GM21528 (cell line): ENCODE measurements around the gene FAM149A.

ENCODE experiments used
- ATAC-seq: cut with Tn5 transposase; IDR thresholded peaks from one replicate; pipeline ENCODE4 v1.9.1; 2021; ENCODE audit warnings: mild to moderate bottlenecking, moderate library complexity; ENCODE audit not compliant: unreplicated experiment, low FRiP score

The FAM149A gene

GRCh38 chr4:186200516-186200915, 96.0 kb downstream of the FAM149A start:
- no peak for ATAC-seq

- no peak for ATAC-seq
These were observed 96.5 kb downstream of the FAM149A start for GRCh38 chr4:186201010-186201409.

GRCh38 chr4:186201535-186202230, 97.2 kb downstream of the FAM149A start:
- ATAC-seq: peak; percentile 75

DNA sequence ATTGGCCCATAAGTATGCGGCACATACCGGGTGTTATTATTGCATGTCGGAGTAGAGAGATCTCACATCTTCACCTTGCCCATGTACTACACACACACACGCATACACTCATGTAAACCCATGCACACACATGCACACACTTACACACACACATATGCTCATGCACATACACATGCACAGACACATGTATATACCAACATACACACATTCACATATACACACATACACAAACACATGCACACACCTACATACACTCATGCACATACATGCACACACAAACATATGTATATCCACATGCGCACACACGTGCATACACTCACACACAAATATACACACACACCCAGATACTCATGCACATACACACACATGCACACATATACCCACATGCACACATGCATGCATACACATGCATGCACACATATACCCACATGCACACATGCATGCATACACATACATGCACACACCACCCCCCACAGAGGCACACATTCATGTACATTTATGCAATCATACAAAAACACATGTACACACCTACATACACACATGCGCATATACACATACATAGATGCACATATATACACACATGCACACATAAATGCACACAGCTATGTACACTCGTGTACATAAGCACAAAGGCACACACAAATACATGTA, 98.1 kb downstream of the FAM149A start:
- no peak for ATAC-seq

DNA sequence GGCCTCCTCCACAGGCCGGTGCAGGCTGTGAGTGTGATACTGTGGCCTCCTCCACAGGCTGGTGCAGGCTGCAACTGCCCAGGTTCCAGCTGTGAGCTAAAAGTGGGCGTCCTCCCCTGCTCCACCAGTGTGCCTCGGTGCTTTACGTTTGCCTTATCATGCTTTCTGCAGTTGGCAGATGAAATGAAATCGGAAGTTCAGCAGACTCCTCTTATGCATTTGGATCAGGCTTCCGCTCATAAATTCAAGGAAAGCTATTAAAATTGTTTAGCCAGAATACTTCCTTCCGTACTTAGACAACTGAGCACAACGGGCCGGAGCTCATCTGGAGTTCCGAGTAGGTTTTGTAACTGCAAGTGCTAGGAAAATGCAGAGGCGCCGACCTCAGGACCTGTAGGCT, 98.9 kb downstream of the FAM149A start:
- no peak for ATAC-seq

- ATAC-seq: peak; percentile 47
These were observed 99.6 kb downstream of the FAM149A start for GRCh38 chr4:186204103-186204559.

DNA sequence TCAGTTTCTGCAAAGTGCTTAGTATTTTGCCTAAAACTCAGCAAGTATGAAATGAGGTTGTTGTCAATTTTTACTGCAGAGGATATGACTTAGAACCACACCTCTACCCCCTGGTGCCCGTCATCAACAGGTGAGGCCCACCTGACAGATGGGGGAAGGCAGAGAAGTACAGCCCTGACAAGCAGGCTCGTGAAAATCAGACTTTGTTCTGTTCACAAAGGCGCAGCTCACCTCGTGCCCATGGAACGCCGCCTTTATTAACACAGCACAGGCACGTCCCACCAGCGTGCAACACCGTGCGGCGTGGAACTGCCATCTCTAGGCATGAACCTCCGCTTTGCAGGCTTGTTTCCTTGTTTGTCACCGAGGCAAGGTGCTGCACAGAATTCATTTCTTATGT, 100.2 kb downstream of the FAM149A start:
- no peak for ATAC-seq

DNA sequence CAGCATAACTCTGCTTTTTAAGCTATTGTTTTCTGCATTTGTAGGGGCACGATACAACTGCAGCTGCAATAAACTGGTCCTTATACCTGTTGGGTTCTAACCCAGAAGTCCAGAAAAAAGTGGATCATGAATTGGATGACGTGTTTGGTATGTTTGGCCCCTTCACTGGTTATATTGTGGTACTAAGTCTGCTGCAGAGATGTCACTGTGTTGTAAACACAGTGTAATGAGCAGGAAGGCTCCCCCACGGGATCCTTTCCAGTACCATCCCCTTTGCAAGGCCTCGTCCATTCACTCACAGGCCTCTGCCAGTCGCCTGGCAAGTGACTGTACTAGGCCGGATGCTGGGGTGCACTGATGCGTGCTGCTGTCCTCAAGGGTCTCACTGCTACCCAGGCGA, 100.7 kb downstream of the FAM149A start:
- ATAC-seq: no peak

- no peak for ATAC-seq
These were observed 112.0 kb downstream of the FAM149A start for GRCh38 chr4:186216465-186217024.

GRCh38 chr4:186217733-186218293, 113.3 kb downstream of the FAM149A start:
- ATAC-seq: no peak

- ATAC-seq: no peak
These were observed 117.1 kb downstream of the FAM149A start for GRCh38 chr4:186221624-186222023.
